ENCODE results near the gene ASF1A. TPM values are rescaled to one million over a fixed set of nuclear protein-coding genes. Genes with fewer than 3 reads are reported as not detected.

ASF1A gene
- total and polyA plus RNA-seq, 4 donors: 5.6 to 27.0 (median 7.2) TPM

- TF ChIP-seq CTCF (IDR thresholded peaks at IDR 0.05; ENCODE audit: low read depth, low read length, missing input control): no peak
- no peak for TF ChIP-seq EGR1 (IDR thresholded peaks at IDR 0.05; ENCODE audit: low read depth in 2 of 2)
- no peak for TF ChIP-seq RAD21 (IDR thresholded peaks at IDR 0.05)
These were observed 4.8 kb upstream of the ASF1A start (continued) for GRCh38 chr6:118889163-118889562.

GRCh38 chr6:118890997-118891790 lies 2.8 kb upstream of the ASF1A start:
- H3K27me3 ChIP-seq (ENCODE audit: control insufficient read depth in 4 of 4, insufficient read depth in 4 of 4, low read length in 3 of 4): no peaks in the 10 kb centered on the region
- DNase-seq (ENCODE audit: low spot score): no peak
- no peak overlapping the region for H3K4me3 ChIP-seq (ENCODE audit: low read depth in 1 of 3, low read length in 3 of 3)
- no peaks in the 10 kb centered on the region for H3K9me3 ChIP-seq (ENCODE audit: control insufficient read depth in 4 of 4, low read length in 3 of 4)
- H3K36me3 ChIP-seq (ENCODE audit: control insufficient read depth in 4 of 4, insufficient read depth in 3 of 4, low read depth in 1 of 4, low read length in 3 of 4): no peaks in the 10 kb centered on the region
- H3K9ac ChIP-seq (ENCODE audit: low read depth in 1 of 2, low read length in 2 of 2): no peak overlapping the region
- no peak overlapping the region for H3K27ac ChIP-seq (ENCODE audit: low read depth in 1 of 2, low read length in 2 of 2)
- peaks cover 1 to 18% (median 3%) of the 10 kb centered on the region in 4 donors for H3K4me1 ChIP-seq (ENCODE audit: control insufficient read depth in 4 of 4, insufficient read depth in 4 of 4, low read length in 3 of 4)
- 91% methylated on average over 5 of the region's 5 CpGs for WGBS
- no peak for TF ChIP-seq NR2F2 (IDR thresholded peaks at IDR 0.05)
- no peak for TF ChIP-seq GABPA (IDR thresholded peaks at IDR 0.05 in 1 of 2, conservative IDR thresholded peaks at IDR 0.05 in 1 of 2)
- TF ChIP-seq SP1 (IDR thresholded peaks at IDR 0.05): no peak
- TF ChIP-seq YY1 (IDR thresholded peaks at IDR 0.05): no peak
- no peak for TF ChIP-seq MAX (IDR thresholded peaks at IDR 0.05)
- TF ChIP-seq CTCF (IDR thresholded peaks at IDR 0.05; ENCODE audit: low read depth, low read length, missing input control): no peak
- TF ChIP-seq RAD21 (IDR thresholded peaks at IDR 0.05): no peak
- TF ChIP-seq REST (IDR thresholded peaks at IDR 0.05): no peak
- no peak for TF ChIP-seq TAF1 (conservative IDR thresholded peaks at IDR 0.05)
- no peak for TF ChIP-seq ZBTB33 (IDR thresholded peaks at IDR 0.05)
- TF ChIP-seq FOXA1 (IDR thresholded peaks at IDR 0.05): no peak
- no peak for TF ChIP-seq ATF3 (IDR thresholded peaks at IDR 0.05)
- TF ChIP-seq EGR1 (IDR thresholded peaks at IDR 0.05; ENCODE audit: low read depth in 2 of 2): no peak
